ENCODE data around the gene KMT2C. TPM values are rescaled to one million over a fixed set of nuclear protein-coding genes. Genes with fewer than 3 reads are reported as not detected.

Gene KMT2C
- total and polyA plus RNA-seq, 8 donors = 10.1 to 64.1 (median 53.3) TPM

DNA sequence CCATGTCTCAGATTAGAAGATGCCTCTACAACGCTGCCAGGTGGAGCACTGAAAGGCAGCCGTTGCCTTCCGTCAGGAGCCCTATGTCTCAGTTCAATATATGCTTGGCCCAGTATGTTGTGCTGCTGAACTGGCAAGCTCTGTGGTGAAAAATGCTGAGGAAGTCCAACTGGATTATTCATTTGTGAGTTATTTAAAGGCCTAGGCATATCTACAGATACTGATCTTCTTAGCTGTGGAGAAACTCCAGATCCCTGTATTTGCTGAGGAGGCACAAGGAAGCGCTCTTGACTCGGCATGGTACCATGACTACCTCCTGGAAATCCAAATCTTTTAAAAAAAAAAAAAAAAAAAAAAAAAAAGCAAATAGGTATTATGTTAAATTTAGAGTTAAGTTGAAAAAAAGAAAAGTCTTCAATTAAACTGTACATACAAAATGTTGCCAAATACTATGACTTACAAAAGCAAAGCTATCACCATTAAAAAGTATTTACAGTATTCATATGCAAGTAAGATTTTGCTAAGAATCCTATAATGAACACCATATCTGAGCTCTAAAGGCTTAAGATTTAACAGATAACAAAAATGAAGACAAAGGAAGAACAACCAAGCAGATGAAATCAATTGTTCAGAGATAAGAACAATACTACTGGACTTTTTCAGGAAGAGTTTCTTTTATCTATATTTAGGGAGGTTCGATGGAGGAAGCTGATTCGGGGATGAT lies 258.0 kb downstream of the KMT2C start:
- FAIRE-seq = no peak
- intact Hi-C loops (cut with DNase I) = no loop called here
- Histone ChIP-seq H3K36me3 (peaks cover 0 to 73% (median 32%) of the 10 kb centered on the region in 3 donors), H3K27ac (no peak overlapping the region), H3K27me3 (no peaks in the 10 kb centered on the region), H3K4me1 (no peaks in the 10 kb centered on the region), H3K4me3 (no peak overlapping the region), H3K9me3 (no peaks in the 10 kb centered on the region)
- 92 to 95% methylated on average over 7 of the region's 7 CpGs for WGBS, 2 donors
- TF ChIP-seq, protein P1, sequence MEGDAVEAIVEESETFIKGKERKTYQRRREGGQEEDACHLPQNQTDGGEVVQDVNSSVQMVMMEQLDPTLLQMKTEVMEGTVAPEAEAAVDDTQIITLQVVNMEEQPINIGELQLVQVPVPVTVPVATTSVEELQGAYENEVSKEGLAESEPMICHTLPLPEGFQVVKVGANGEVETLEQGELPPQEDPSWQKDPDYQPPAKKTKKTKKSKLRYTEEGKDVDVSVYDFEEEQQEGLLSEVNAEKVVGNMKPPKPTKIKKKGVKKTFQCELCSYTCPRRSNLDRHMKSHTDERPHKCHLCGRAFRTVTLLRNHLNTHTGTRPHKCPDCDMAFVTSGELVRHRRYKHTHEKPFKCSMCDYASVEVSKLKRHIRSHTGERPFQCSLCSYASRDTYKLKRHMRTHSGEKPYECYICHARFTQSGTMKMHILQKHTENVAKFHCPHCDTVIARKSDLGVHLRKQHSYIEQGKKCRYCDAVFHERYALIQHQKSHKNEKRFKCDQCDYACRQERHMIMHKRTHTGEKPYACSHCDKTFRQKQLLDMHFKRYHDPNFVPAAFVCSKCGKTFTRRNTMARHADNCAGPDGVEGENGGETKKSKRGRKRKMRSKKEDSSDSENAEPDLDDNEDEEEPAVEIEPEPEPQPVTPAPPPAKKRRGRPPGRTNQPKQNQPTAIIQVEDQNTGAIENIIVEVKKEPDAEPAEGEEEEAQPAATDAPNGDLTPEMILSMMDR (IDR thresholded peaks at IDR 0.05) = no peak
- ATAC-seq = no peak
- DNase-seq = no peak

DNA sequence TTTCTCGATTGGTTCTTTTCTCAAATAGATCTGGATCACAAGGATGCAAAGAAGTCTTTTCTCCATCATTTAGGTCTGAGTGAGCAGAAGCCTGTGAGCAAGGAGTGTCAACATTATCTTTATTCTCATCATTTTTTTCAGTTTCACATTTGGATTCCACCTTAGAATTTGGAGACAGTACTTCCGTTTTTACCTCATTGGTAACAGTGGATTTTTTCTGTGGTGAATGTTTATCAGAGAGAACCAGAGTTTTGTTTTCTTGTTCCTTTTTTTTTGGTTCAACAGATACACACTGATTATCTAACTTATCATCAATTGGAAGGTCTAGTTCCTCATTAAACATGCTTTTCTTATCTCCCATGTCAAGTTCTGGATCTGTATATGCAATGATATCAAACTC lies 259.0 kb downstream of the KMT2C start:
- FAIRE-seq (no peak), ATAC-seq (no peak), DNase-seq (no peak)
- Histone ChIP-seq H3K36me3 (peaks cover 0 to 63% (median 28%) of the 10 kb centered on the region in 3 donors), H3K9me3 (no peaks in the 10 kb centered on the region), H3K27ac (no peak overlapping the region), H3K4me1 (no peaks in the 10 kb centered on the region), H3K4me3 (no peak overlapping the region), H3K27me3 (no peaks in the 10 kb centered on the region)
- TF ChIP-seq, protein P1 (IDR thresholded peaks at IDR 0.05) = no peak
- 91 to 92% methylated on average over 2 of the region's 2 CpGs for WGBS, 2 donors
- intact Hi-C loops (cut with DNase I) = no loop called here

DNA sequence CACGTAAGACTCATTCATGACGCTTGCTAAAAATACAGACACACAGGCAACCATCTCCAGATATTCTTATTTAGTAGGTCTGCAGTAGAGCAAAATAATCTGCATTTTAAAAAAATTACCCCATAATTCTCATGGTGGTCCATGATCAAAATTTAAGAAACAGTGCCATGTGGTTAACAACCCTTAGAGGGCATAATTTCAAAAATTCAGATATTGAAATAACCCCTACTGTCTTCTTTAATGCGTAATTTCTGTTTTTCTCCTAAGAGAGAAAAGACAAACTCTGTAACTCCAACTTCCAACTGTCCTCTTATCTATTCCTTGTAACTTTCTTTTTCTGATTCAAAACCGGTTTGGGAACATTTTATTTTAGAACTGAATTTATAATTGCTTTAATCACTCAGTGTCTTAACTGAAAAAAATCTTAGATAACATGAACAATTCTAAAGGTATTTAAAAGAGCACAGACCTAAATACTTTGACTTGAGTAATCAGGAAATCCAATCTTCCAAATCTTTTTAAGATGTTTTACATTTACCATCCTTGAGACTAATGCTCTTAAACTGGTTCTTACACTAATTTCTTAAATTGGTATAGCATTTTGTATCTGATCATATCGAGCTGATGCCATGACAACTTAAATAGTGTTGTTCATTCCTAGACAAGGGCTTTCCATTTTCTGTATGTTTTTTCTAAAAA lies 262.3 kb downstream of the KMT2C start:
- DNase-seq (no peak), ATAC-seq (no peak), FAIRE-seq (no peak)
- Histone ChIP-seq H3K36me3 (peaks cover 0 to 58% (median 22%) of the 10 kb centered on the region in 3 donors), H3K4me3 (no peak overlapping the region), H3K9me3 (no peaks in the 10 kb centered on the region), H3K27ac (no peak overlapping the region), H3K4me1 (no peaks in the 10 kb centered on the region), H3K27me3 (no peaks in the 10 kb centered on the region)
- intact Hi-C loops (cut with DNase I) = no loop called here
- WGBS, 2 donors = 80 to 83% methylated on average over 5 of the region's 5 CpGs
- TF ChIP-seq, protein P1 (IDR thresholded peaks at IDR 0.05) = no peak

DNA sequence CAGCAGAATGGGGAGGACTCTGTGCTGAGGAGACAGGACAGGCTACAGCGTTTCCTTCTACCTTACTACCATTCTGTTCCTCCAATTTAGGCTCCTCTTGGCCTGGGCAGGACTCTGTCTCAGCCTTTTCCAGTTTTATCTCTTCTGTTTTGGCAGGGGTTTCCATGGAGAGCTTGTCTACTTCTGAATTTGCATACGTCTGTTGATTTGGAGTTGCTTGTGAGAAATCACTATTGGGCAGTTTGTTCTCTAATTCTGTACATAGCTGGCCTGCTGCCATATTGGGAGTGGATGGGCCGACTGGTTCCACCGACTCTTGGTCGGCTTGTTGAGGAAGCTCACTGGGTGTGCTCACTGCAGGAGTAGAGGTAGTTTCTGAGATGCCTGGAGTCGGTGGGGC lies 273.5 kb downstream of the KMT2C start:
- peaks cover 10 to 68% (median 23%) of the 10 kb centered on the region in 3 donors for H3K36me3 ChIP-seq
- H3K4me3 ChIP-seq = no peak overlapping the region
- ATAC-seq = no peak
- no peaks in the 10 kb centered on the region for H3K9me3 ChIP-seq
- intact Hi-C loops (cut with DNase I) = no loop called here
- H3K27ac ChIP-seq = no peak overlapping the region
- DNase-seq = no peak
- H3K27me3 ChIP-seq = no peaks in the 10 kb centered on the region
- 66 to 75% methylated on average over 6 of the region's 6 CpGs for WGBS, 2 donors
- TF ChIP-seq, protein P1 (IDR thresholded peaks at IDR 0.05) = no peak
- H3K4me1 ChIP-seq = no peaks in the 10 kb centered on the region
- FAIRE-seq = no peak

DNA sequence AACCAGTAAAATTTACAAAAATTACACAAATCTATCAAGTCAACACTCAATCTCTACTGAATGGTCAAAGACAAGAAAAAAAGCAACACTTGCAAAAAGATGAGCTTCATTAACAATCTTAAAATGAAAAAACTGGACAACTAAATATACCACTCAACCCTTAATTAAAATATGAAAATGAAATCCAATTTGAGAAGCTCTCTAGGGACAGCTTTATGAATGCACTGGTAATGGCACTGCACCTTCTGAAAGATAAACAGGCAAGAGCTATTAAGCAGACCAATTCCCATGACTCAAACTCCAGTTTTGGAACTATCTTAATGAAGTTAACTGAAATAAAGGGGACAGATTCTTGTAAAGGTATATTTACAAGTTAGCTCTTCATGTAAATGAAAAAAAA lies 274.6 kb downstream of the KMT2C start:
- no peak for ATAC-seq
- H3K9me3 ChIP-seq = no peaks in the 10 kb centered on the region
- H3K4me1 ChIP-seq = no peaks in the 10 kb centered on the region
- TF ChIP-seq, protein P1 (IDR thresholded peaks at IDR 0.05) = no peak
- peaks cover 10 to 67% (median 14%) of the 10 kb centered on the region in 3 donors for H3K36me3 ChIP-seq
- H3K27ac ChIP-seq = no peak overlapping the region
- intact Hi-C loops (cut with DNase I) = no loop called here
- H3K27me3 ChIP-seq = no peaks in the 10 kb centered on the region
- FAIRE-seq = no peak
- no peak overlapping the region for H3K4me3 ChIP-seq
- no peak for DNase-seq

All from pancreas (tissue), 10 donors.